Stimulated activated CD8-positive, alpha-beta memory T cell treated with anti-CD3 and anti-CD28 coated beads, Interleukin-15, amount 100 ng/mL, for 4 hours (primary cell): Measurements from ENCODE around the gene RAPGEF2.
"Not testable (repeated sequence)": the region's sequence is repeated elsewhere in the genome, so short reads cannot be mapped to it uniquely, and the experiment has no call there.

Source experiments
- DNase-seq, 2 donors: peaks; one replicate each; pipeline ENCODE4 v3.0.0-alpha.2; 2020; ENCODE audit warnings: low read depth in 2 of 2

RAPGEF2 gene

DNA sequence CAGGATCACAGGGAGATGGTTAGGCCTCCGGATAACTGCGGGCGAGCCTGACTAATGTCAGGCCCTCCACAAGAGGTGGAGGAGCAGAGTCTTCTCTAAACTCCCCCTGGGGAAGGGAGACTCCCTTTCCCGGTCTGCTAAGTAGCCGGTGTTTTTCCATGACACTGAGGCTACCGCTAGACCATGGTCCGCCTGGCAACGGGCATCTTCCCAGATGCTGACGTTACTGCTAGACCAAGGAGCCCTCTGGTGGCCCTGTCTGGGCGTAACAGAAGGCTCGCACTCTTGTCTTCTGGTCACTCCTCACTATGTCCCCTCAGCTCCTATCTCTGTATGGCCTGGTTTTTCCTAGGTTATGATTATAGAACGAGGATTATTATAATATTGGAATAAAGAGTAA, 213.0 kb downstream of the RAPGEF2 start:
- not testable (repeated sequence) for DNase-seq

- DNase-seq: no peak
These were observed 214.3 kb downstream of the RAPGEF2 start for GRCh38 chr4:159317203-159317602.

DNA sequence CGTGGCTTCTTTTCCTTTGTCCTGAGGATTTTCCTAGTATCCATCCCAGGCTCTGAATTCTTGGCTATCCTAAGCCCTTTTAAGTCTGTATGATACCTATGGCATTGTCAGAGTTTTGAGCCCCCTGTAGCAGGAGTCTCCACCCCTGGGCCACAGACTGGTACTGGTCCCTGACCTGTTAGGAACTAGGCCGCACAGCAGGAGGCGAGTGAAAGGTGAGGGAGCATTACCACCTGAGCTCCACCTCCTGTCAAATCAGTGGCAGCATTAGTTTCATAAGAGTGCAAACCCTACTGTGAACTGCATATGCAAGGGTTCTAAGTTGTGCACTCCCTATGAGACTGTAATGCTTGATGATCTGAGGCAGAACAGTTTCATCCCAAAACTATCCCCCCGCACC, 216.1 kb downstream of the RAPGEF2 start:
- no peak for DNase-seq

DNA sequence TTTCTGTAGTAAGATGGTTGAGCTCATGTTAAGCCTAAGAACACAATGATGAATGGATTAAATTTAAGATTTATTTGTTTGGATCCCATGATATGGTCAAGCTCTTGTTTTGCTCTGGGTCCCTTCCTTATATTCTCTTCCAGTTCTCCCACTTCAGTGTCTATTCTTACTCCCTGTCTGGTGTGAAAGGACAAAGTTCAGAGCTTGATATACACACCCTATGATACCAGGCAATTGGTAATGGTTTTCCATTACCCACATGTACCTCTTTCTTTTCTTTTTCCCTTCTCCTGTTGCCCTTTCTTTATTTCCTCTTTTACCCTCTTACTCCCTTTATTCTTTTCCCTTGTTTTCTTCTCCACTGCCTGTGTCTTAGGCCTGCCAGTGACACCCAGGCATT, 223.6 kb downstream of the RAPGEF2 start:
- no peak for DNase-seq

DNA sequence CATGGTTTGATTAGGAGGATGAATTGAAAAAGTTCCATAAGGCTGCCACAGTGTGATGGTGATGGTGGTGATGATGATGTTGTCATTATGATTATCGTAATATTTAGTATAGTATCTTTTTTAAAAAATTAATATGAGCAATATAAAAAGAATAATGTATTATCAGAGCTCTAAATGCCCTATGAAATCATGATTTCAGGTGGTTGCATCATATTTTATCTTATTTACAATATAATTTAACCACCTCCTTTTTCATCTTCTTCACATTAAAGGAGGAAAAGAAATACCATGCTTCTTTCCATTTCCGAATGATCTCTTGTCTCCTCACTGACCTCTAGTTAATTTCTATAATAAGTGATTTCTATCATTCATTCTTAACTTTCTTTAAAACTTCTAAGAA, 225.9 kb downstream of the RAPGEF2 start:
- DNase-seq: no peak

- DNase-seq: no peak
These were observed 231.6 kb downstream of the RAPGEF2 start for GRCh38 chr4:159334461-159334860.

GRCh38 chr4:159337041-159337440, 234.2 kb downstream of the RAPGEF2 start:
- no peak for DNase-seq

- DNase-seq: no peak
These were observed 238.6 kb downstream of the RAPGEF2 start for GRCh38 chr4:159341522-159341921.

DNA sequence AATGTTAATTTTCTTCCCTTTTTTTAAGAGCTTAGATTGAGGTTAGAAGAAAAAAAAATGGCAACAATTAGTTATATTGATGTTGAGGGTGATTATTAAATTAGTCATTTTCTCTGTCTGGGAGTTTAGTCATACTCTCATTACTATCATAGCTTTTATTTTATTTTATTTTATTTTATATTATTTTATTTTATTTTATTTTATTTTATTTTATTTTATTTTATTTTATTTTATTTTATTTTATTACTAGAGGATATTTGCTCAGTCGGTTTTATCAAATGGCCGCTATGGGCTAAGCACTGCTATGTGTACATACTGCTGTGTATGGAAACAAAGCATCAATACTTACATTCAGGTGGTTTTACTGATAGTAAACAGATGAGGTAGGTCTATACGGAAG, 239.5 kb downstream of the RAPGEF2 start:
- DNase-seq: no peak

DNA sequence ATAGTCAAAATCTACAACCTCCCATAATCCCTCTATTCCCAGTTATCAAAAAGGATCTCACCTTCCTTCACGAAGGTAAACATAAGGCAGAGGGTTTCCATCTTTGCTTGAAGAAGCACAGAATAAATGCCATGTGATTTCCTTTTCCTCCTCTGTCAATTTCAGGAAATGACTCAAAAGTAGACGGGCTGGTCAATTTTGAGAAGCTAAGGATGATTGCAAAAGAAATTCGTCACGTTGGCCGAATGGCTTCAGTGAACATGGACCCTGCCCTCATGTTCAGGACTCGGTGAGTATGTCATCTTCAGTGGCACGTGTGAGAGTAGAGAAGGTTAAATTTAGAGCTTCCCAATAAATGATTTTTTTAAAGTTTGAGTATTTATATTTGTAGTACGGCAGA, 240.2 kb downstream of the RAPGEF2 start:
- DNase-seq: no peak

DNA sequence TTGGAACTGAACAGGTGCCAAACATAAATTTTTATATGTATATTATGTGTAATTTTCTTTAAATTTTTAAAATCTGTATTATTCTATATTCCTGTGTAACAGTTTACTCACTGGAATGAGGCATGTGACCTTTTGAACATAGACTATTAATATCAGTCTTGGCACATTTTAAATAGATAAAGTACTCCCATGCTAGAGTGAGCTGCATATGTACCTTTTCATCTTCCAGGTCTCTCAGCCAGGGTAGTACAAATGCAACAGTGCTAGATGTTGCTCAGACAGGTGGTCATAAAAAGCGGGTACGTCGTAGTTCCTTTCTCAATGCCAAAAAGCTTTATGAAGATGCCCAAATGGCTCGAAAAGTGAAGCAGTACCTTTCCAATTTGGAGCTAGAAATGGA, 242.0 kb downstream of the RAPGEF2 start:
- DNase-seq: no peak

GRCh38 chr4:159346681-159347080, 243.8 kb downstream of the RAPGEF2 start:
- no peak for DNase-seq

- DNase-seq: no peak
These were observed 244.9 kb downstream of the RAPGEF2 start for GRCh38 chr4:159347813-159348212.

- no peak for DNase-seq
These were observed 246.5 kb downstream of the RAPGEF2 start for GRCh38 chr4:159349332-159349731.

DNA sequence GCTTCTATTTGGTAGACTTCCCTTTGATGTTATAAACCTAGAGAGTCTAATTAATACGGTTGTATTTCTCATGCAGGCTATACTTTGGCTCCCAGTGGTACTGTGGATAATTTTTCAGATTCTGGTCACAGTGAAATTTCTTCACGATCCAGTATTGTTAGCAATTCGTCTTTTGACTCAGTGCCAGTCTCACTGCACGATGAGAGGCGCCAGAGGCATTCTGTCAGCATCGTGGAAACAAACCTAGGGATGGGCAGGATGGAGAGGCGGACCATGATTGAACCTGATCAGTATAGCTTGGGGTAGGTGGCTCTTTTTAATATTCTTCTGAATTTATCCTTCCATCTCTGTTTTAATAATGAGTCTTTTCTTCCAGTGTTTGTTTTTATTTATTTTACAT, 249.7 kb downstream of the RAPGEF2 start:
- no peak for DNase-seq

DNA sequence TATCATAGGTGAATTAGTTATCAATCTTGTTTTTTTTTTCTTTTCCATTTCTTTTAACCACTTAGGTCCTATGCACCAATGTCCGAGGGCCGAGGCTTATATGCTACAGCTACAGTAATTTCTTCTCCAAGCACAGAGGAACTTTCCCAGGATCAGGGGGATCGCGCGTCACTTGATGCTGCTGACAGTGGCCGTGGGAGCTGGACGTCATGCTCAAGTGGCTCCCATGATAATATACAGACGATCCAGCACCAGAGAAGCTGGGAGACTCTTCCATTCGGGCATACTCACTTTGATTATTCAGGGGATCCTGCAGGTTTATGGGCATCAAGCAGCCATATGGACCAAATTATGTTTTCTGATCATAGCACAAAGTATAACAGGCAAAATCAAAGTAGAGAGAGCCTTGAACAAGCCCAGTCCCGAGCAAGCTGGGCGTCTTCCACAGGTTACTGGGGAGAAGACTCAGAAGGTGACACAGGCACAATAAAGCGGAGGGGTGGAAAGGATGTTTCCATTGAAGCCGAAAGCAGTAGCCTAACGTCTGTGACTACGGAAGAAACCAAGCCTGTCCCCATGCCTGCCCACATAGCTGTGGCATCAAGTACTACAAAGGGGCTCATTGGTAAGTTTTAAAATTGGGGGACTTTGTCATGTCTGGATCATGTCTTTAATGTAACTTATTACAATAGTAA, 250.7 kb downstream of the RAPGEF2 start:
- no peak for DNase-seq

- DNase-seq: no peak
These were observed 252.6 kb downstream of the RAPGEF2 start for GRCh38 chr4:159355466-159355865.

DNA sequence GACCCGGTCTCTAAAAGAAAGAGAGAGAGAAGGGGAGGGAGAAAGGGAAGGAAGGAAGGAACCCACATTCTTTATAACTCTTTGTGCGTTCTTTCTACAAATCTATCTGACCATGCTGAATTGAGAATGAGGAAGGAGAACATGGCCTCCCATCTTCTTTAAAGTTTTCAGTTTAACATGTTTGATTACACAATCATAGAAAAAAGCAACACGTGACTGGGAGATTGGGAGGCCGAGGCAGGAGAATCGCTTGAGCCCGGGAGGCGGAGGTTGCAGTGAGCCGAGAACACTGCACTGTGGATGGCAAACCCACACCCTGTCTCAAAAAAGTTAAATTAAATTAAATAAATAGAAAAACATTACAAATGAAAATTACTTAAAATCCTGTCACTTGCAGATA, 254.5 kb downstream of the RAPGEF2 start:
- DNase-seq: no peak

DNA sequence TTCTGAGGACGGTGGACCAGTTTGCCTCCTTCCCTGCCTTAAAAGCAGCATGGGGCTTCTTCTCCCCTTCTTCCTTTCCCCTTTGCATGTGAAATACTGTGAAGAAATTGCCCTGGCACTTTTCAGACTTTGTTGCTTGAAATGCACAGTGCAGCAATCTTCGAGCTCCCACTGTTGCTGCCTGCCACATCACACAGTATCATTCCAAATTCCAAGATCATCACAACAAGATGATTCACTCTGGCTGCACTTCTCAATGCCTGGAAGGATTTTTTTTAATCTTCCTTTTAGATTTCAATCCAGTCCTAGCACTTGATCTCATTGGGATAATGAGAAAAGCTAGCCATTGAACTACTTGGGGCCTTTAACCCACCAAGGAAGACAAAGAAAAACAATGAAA, 255.3 kb downstream of the RAPGEF2 start:
- DNase-seq: no peak

DNA sequence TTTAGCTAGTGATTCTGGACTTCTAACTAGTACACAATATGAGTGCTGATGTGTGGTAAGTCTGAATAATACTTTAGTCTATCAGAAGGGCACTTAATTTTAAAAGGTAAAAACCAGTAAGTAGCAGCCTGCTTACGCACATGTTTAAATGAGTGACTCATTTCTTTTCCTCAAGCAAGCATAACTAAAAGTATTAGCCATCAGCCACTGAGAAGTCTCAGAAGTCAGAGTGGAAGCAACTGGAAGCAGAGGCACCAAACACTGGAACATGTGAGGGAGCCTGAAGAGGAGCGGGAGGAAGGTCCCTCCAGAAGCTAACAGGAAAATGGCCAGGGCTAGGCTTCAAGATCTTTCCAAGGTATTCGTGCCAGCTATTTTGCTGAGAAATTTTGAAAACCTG, 257.7 kb downstream of the RAPGEF2 start:
- DNase-seq: no peak

- DNase-seq: no peak
These were observed 260.5 kb downstream of the RAPGEF2 start for GRCh38 chr4:159363361-159363760.

GRCh38 chr4:159366966-159367780, 264.3 kb downstream of the RAPGEF2 start:
- DNase-seq: no peak

- no peak for DNase-seq
These were observed 264.9 kb downstream of the RAPGEF2 start for GRCh38 chr4:159367781-159368080.

GRCh38 chr4:159368320-159368719, 265.4 kb downstream of the RAPGEF2 start:
- DNase-seq: no peak
